Endothelial cell of umbilical vein (primary cell): Measurements from ENCODE around the gene KISS1R.

Experiments
- CTCF ChIP-seq, 2 donors: IDR thresholded peaks; 1 replicate in 1 of 2; 2 replicates in 1 of 2; pipeline ENCODE4 v1.5.1; 2011; ENCODE audit warnings: low read length in 2 of 2, mild to moderate bottlenecking in 2 of 2, moderate library complexity in 2 of 2, control low read depth in 1 of 2, inconsistent platforms in 1 of 2, low read depth in 1 of 2; ENCODE audit not compliant: insufficient read depth in 1 of 2; ENCODE audit errors: extremely low read depth in 1 of 2
- EZH2 ChIP-seq: IDR thresholded peaks from 2 replicates; pipeline ENCODE4 v1.6.1; 2012; ENCODE audit warnings: borderline replicate concordance, low read depth, mild to moderate bottlenecking, moderate library complexity, low read length, inconsistent platforms; ENCODE audit not compliant: severe bottlenecking
- MAX ChIP-seq: IDR thresholded peaks from 2 replicates; pipeline ENCODE4 v1.6.1; 2011; ENCODE audit not compliant: insufficient read depth, insufficient read length
- POLR2A ChIP-seq: IDR thresholded peaks from 2 replicates; pipeline ENCODE4 v1.6.1; 2012; ENCODE audit warnings: low read depth, mild to moderate bottlenecking, control low read depth, low read length

- TF ChIP-seq POLR2A: no peak
- TF ChIP-seq CTCF (IDR thresholded peaks at IDR 0.05; ENCODE audit: extremely low read depth in 1 of 2, insufficient read depth in 1 of 2, low read depth in 1 of 2, low read length in 2 of 2): no peak
- TF ChIP-seq MAX: no peak
- TF ChIP-seq EZH2: no peak
These were observed 31.8 kb downstream of the KISS1R start for GRCh38 chr19:948842-949496.
